Lower leg skin (tissue), 4 donors: Measurements from ENCODE around the gene DNAJC2. TPM values are rescaled to one million over a fixed set of nuclear protein-coding genes. Genes with fewer than 3 reads are reported as not detected.

Experiments
- DNase-seq, 2 donors: peaks; one replicate each; pipeline ENCODE4 v3.0.0-alpha.2; 2019; ENCODE audit warnings: low spot score in 2 of 2
- H3K4me3 ChIP-seq: fragments of 200-600 bp; sonication (generic); 2 replicates; pipeline ENCODE4 v1.5.1; 2017; ENCODE audit warnings: mild to moderate bottlenecking, low read depth; ENCODE audit not compliant: poor library complexity, severe bottlenecking
- CTCF ChIP-seq, 3 donors: fragments of 450-650 bp; IDR thresholded peaks; one replicate each; pipeline ENCODE4 v1.5.1; 2016; ENCODE audit warnings: antibody characterized with exemption in 3 of 3, mild to moderate bottlenecking in 3 of 3, moderate library complexity in 2 of 3
- POLR2A ChIP-seq, 2 donors: fragments of 450-650 bp; IDR thresholded peaks; one replicate each; pipeline ENCODE4 v1.6.1; 2016 to 2017; ENCODE audit warnings: antibody characterized with exemption in 2 of 2, mild to moderate bottlenecking in 1 of 2, moderate library complexity in 1 of 2
- WGBS, 2 donors: methylation state at CpG; one replicate each; pipeline ENCODE4 v1.1.5; 2018; 5-methylcytosine and 5-hydroxymethylcytosine counted together
- intact Hi-C: fragments of 100-400 bp; cut with DNase I; formaldehyde crosslinking; loops from one replicate; pipeline ENCODE4 v1.15.0; 2023; ENCODE audit warnings: low total_unique reads
- total RNA-seq, 4 donors: library from RNA; depleted of rRNA; stranded (reverse); fragments of >200 nt; gene quantifications; one replicate each; pipeline ENCODE4 v1.1.0, GENCODE V29; 2016

DNAJC2 gene
- total RNA-seq, 4 donors from 2014 or later = 8.7 to 17.9 (median 11.0) TPM

GRCh38 chr7:103307503-103308231 is 36.9 kb downstream of the DNAJC2 start:
- H3K4me3 ChIP-seq = no peak overlapping the region
- intact Hi-C loops = no loop called here
- no peak for DNase-seq
- no peak for TF ChIP-seq CTCF (IDR thresholded peaks at IDR 0.05)
- no peak for TF ChIP-seq POLR2A (IDR thresholded peaks at IDR 0.05)
- WGBS, 2 donors = 63 to 64% methylated on average over 3 of the region's 3 CpGs

- no peak for DNase-seq
- no peak overlapping the region for H3K4me3 ChIP-seq
- WGBS, 2 donors = 45 to 62% methylated on average over 2 of the region's 2 CpGs
- TF ChIP-seq CTCF (IDR thresholded peaks at IDR 0.05) (no peak), POLR2A (IDR thresholded peaks at IDR 0.05) (no peak)
- intact Hi-C loops = no loop called here
Measured at GRCh38 chr7:103301441-103301840, 43.1 kb downstream of the DNAJC2 start.

- no peak overlapping the region for H3K4me3 ChIP-seq
- WGBS, 2 donors = 90 to 95% methylated on average over 6 of the region's 6 CpGs
- intact Hi-C loops = no loop called here
- no peak for DNase-seq
- no peak for TF ChIP-seq POLR2A (IDR thresholded peaks at IDR 0.05)
- no peak for TF ChIP-seq CTCF (IDR thresholded peaks at IDR 0.05)
Measured at GRCh38 chr7:103299660-103300059, 44.9 kb downstream of the DNAJC2 start.

GRCh38 chr7:103297837-103298179 is 46.8 kb downstream of the DNAJC2 start:
- TF ChIP-seq CTCF (IDR thresholded peaks at IDR 0.05) (no peak), POLR2A (IDR thresholded peaks at IDR 0.05) (no peak)
- intact Hi-C loops = no loop called here
- DNase-seq = no peak
- 1% methylated on average over 7 of the region's 7 CpGs for WGBS, 2 donors
- H3K4me3 ChIP-seq = peak overlapping the region; percentile 92

- 3% methylated on average over 23 to 47 of the region's 52 CpGs for WGBS, 2 donors
Measured at GRCh38 chr7:103296901-103297836, 47.4 kb downstream of the DNAJC2 start, which contains the start of gene PMPCB. PMPCB (plus strand) TSS chr7:103297435; CDS start chr7:103297460, 25 bp downstream.

More at GRCh38 chr7:103296901-103297836, 47.4 kb downstream of the DNAJC2 start, which contains the start of gene PMPCB:
- peak; percentile 97 to 99 for DNase-seq
- peak within 1 kb of the TSS; percentile 92 for H3K4me3 ChIP-seq
- intact Hi-C loops = no loop called here
- TF ChIP-seq CTCF (IDR thresholded peaks at IDR 0.05) = peak in 1 of 3 donors; percentile 96
- TF ChIP-seq POLR2A (IDR thresholded peaks at IDR 0.05) = no peak
